Spleen (tissue), 11 donors: ENCODE results near the gene ZSCAN20. TPM values are rescaled to one million over a fixed set of nuclear protein-coding genes. Genes with fewer than 3 reads are reported as not detected.

Source experiments
- DNase-seq: peaks from one replicate; pipeline ENCODE4 v3.0.0-alpha.2; 2020
- H3K27ac ChIP-seq, 8 donors: fragments of 200-600 bp; sonication (generic) in 7 of 8; 1 replicate in 4 of 8; 2 replicates in 4 of 8; pipeline versions ENCODE4 v1.5.0 to v1.8.0; 2016 to 2021; ENCODE audit warnings: inconsistent platforms in 4 of 8, mild to moderate bottlenecking in 4 of 8, moderate library complexity in 1 of 8
- H3K27me3 ChIP-seq, 7 donors: fragments of 200-600 bp; sonication (generic) in 6 of 7; replicated peaks in 1 of 7; 1 replicate in 4 of 7; 2 replicates in 3 of 7; pipeline versions ENCODE4 v1.5.0 to v1.8.0; 2016 to 2021; ENCODE audit warnings: inconsistent platforms in 3 of 7, mild to moderate bottlenecking in 1 of 7
- H3K36me3 ChIP-seq, 6 donors: fragments of 200-600 bp; sonication (generic) in 5 of 6; 1 replicate in 4 of 6; 2 replicates in 2 of 6; pipeline versions ENCODE4 v1.5.0 to v1.8.0; 2016 to 2021; ENCODE audit warnings: inconsistent platforms in 2 of 6
- H3K4me1 ChIP-seq, 6 donors: fragments of 200-600 bp; sonication (generic) in 5 of 6; 1 replicate in 3 of 6; 2 replicates in 3 of 6; pipeline versions ENCODE4 v1.5.0 to v1.8.0; 2016 to 2021; ENCODE audit warnings: inconsistent platforms in 3 of 6
- H3K4me3 ChIP-seq, 8 donors: fragments of 200-600 bp; sonication (generic) in 7 of 8; 1 replicate in 4 of 8; 2 replicates in 4 of 8; pipeline versions ENCODE4 v1.5.0 to v1.8.0; 2016 to 2021; ENCODE audit warnings: inconsistent platforms in 4 of 8, mild to moderate bottlenecking in 4 of 8, moderate library complexity in 2 of 8
- H3K9me3 ChIP-seq, 8 donors: fragments of 200-600 bp; sonication (generic) in 7 of 8; 1 replicate in 4 of 8; 2 replicates in 4 of 8; pipeline versions ENCODE4 v1.5.0 to v1.8.0; 2016 to 2021; ENCODE audit warnings: inconsistent platforms in 4 of 8
- POLR2A ChIP-seq, 3 donors: fragments of 450-650 bp; IDR thresholded peaks; one replicate each; pipeline ENCODE4 v1.5.1; 2017; ENCODE audit warnings: antibody characterized with exemption in 3 of 3, mild to moderate bottlenecking in 1 of 3
- POLR2AphosphoS5 ChIP-seq, 3 donors: sonication (generic); formaldehyde crosslinking; IDR thresholded peaks; one replicate each; pipeline ENCODE4 v1.5.1; 2017; ENCODE audit warnings: antibody characterized with exemption in 3 of 3
- WGBS, 5 donors: extraction: QIAGEN DNeasy Blood & Tissue Kit in 3 of 5; methylation state at CpG; one replicate each; pipeline versions ENCODE4 v1.1.5 to v1.1.7; 2013 to 2018; 5-methylcytosine and 5-hydroxymethylcytosine counted together
- intact Hi-C: fragments of 100-400 bp; cut with DNase I; formaldehyde crosslinking; loops from one replicate; pipeline ENCODE4 v1.15.0; 2023; ENCODE audit warnings: low total_unique reads
- polyA plus RNA-seq, 3 donors: library from polyadenylated mRNA; stranded (reverse); fragments of 200-250 nt; gene quantifications; one replicate each; pipeline ENCODE4 v1.2.1, GENCODE V29; 2013
- total RNA-seq, 7 donors: library from RNA; depleted of rRNA in 3 of 7; stranded (reverse); fragments of >200 nt in 3 of 7; fragmentation: NEBNext Ultra II Directional in 4 of 7; extraction: Animal tissue kit (Norgen Biotek cat#: 25700) in 4 of 7; gene quantifications; one replicate each; pipeline versions ENCODE4 v1.1.0 to v1.2.1, GENCODE V29; 2016 to 2021
- TF ChIP-seq, protein P1 (sequence below), 11 experiments: fragments of 200-600 bp in 7 of 11; fragments of 450-650 bp in 4 of 11; sonication (generic) in 4 of 11; IDR thresholded peaks in 8 of 11; conservative IDR thresholded peaks in 3 of 11; 1 replicate in 7 of 11; 2 replicates in 4 of 11; pipeline versions ENCODE4 v1.4.0 to v1.8.0; 2016 to 2021; ENCODE audit warnings: antibody characterized with exemption in 11 of 11, inconsistent platforms in 4 of 11, mild to moderate bottlenecking in 1 of 11
- donor health status: healthy with polysubstance abuse.
- donor health status: DM: no; HTN: no; CAD: no; lungs with moderate emphysema.
- donor health status: DM: no; HTN: no; CAD: no.
- donor health status: Bipolar disorder and iron deficiency.
- donor health status: healthy.
- donor health status: DM: no; HTN: no; CAD: no.
- donor health status: DM: yes; HTN: yes; CAD: no.

The ZSCAN20 gene
- total and polyA plus RNA-seq, 10 donors: 0.28 to 6.2 (median 4.2) TPM

DNA sequence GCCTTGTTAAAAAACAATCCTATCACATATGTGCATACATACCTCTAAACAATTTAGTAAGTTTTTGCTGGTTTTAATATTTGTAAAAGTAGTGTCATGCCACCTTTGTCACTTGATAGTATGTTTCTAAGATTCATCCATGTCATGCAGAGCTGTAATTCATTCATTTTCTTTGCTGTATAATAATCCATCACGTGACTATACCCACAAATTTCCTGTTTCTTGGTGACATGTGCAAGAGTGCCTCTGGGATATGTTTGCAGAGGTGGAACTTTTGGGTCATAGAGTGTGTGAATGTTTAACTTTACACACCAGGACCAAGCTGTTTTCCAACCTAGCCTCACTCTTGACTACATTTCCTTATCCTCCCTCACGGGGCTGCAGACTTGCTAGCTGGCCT lies 62.9 kb downstream of the ZSCAN20 start:
- Histone ChIP-seq H3K4me1 (no peaks in the 10 kb centered on the region), H3K9me3 (peaks cover 0 to 4% (median 0%) of the 10 kb centered on the region in 8 donors), H3K27ac (no peak overlapping the region), H3K4me3 (no peak overlapping the region), H3K36me3 (no peaks in the 10 kb centered on the region), H3K27me3 (peaks cover 0 to 16% (median 0%) of the 10 kb centered on the region in 7 donors)
- WGBS, 5 donors: 72 to 96% (median 84%) methylated on average over 2 of the region's 2 CpGs
- intact Hi-C loops: no loop called here
- TF ChIP-seq POLR2AphosphoS5 (IDR thresholded peaks at IDR 0.05): no peak
- TF ChIP-seq, protein P1, sequence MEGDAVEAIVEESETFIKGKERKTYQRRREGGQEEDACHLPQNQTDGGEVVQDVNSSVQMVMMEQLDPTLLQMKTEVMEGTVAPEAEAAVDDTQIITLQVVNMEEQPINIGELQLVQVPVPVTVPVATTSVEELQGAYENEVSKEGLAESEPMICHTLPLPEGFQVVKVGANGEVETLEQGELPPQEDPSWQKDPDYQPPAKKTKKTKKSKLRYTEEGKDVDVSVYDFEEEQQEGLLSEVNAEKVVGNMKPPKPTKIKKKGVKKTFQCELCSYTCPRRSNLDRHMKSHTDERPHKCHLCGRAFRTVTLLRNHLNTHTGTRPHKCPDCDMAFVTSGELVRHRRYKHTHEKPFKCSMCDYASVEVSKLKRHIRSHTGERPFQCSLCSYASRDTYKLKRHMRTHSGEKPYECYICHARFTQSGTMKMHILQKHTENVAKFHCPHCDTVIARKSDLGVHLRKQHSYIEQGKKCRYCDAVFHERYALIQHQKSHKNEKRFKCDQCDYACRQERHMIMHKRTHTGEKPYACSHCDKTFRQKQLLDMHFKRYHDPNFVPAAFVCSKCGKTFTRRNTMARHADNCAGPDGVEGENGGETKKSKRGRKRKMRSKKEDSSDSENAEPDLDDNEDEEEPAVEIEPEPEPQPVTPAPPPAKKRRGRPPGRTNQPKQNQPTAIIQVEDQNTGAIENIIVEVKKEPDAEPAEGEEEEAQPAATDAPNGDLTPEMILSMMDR (IDR thresholded peaks at IDR 0.05 in 8 of 11, conservative IDR thresholded peaks at IDR 0.05 in 3 of 11): no peak
- TF ChIP-seq POLR2A (IDR thresholded peaks at IDR 0.05): no peak
- DNase-seq: no peak

DNA sequence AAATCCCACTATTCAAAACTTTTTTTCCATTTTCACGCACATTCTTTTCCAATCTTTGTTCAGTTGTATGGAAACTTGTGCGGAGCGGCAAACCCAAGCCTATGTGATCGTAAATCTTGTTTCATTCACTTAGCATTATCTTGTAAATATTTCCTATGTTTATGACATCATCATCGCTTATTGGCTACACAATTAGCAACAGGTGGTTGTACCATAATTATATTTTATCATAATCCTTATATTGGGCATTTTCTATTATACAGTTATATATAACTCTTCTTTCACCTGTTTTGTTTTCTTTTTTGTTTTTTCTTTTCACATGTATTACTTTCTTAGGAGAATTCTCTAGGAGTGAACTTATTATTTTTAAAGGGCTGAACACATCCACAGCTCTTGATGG lies 65.4 kb downstream of the ZSCAN20 start:
- WGBS, 5 donors: 89 to 98% (median 93%) methylated on average over 5 of the region's 5 CpGs
- no peaks in the 10 kb centered on the region for H3K4me1 ChIP-seq
- no peak overlapping the region for H3K4me3 ChIP-seq
- intact Hi-C loops: no loop called here
- TF ChIP-seq POLR2A (IDR thresholded peaks at IDR 0.05): no peak
- TF ChIP-seq, protein P1 (IDR thresholded peaks at IDR 0.05 in 8 of 11, conservative IDR thresholded peaks at IDR 0.05 in 3 of 11): no peak
- H3K9me3 ChIP-seq: no peaks in the 10 kb centered on the region
- DNase-seq: no peak
- H3K27ac ChIP-seq: no peak overlapping the region
- H3K27me3 ChIP-seq: peaks cover 0 to 15% (median 0%) of the 10 kb centered on the region in 7 donors
- H3K36me3 ChIP-seq: no peaks in the 10 kb centered on the region

DNA sequence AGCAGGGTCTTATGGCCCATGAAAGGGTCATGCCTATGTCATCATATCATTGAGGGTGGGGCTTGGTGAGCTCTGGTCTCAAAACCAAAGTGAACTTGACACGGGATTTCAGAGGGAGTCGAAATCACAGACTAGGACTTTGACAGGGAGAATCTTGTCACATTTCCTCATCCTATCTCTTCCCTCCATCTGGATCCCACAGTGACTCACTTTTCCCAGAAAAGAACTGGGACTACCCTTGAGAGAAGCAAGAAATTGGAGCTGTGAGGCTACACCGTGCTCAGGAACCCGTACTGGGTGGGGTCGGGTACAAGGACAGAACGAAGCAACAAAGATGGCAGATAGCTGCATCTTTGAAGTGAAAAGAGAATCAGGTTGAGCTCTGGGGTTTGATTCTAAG lies 69.5 kb downstream of the ZSCAN20 start:
- no peak overlapping the region for H3K27ac ChIP-seq
- no peaks in the 10 kb centered on the region for H3K36me3 ChIP-seq
- no peak for DNase-seq
- 87 to 95% (median 90%) methylated on average over 6 of the region's 6 CpGs for whole genome bisulfite sequencing, 5 donors
- TF ChIP-seq POLR2A (IDR thresholded peaks at IDR 0.05) (no peak), POLR2AphosphoS5 (IDR thresholded peaks at IDR 0.05) (no peak)
- TF ChIP-seq, protein P1 (IDR thresholded peaks at IDR 0.05 in 8 of 11, conservative IDR thresholded peaks at IDR 0.05 in 3 of 11): no peak
- H3K4me3 ChIP-seq: no peak overlapping the region
- H3K27me3 ChIP-seq: peaks cover 0 to 10% (median 0%) of the 10 kb centered on the region in 7 donors
- no peaks in the 10 kb centered on the region for H3K9me3 ChIP-seq
- intact Hi-C loops: no loop called here
- H3K4me1 ChIP-seq: no peaks in the 10 kb centered on the region

Other genes starting within 250 kb of the ZSCAN20 start
- gene ZNF362, start 216.2 kb upstream of the ZSCAN20 start, total RNA-seq: 10 to 100 TPM; 19.9 to 47.0 (median 26.3) TPM
- gene ZNF362, start 216.2 kb upstream of the ZSCAN20 start, polyA plus RNA-seq: 10 to 100 TPM in 2 of 3 donors, 1 to 10 TPM in 1; 8.7 to 14.8 (median 11.7) TPM
- 1 to 10 TPM in 1 of 7 donors, under 1 TPM in 1, not detected in 5; 0.47 to 1.6 TPM for gene A3GALT2, start 151.5 kb upstream of the ZSCAN20 start, total RNA-seq
- gene A3GALT2, start 151.5 kb upstream of the ZSCAN20 start, polyA plus RNA-seq: under 1 TPM in 1 of 3 donors, not detected in 2; 0.10 TPM
- gene PHC2, start 41.5 kb upstream of the ZSCAN20 start, total RNA-seq: 100 to 1,000 TPM; 105 to 272 (median 148) TPM
- gene PHC2, start 41.5 kb upstream of the ZSCAN20 start, polyA plus RNA-seq: 100 to 1,000 TPM in 1 of 3 donors, 10 to 100 TPM in 2; 51.1 to 101 (median 53.3) TPM